ENCODE measurements around the gene S100A2. TPM values are rescaled to one million over a fixed set of nuclear protein-coding genes. Genes with fewer than 3 reads are reported as not detected.

S100A2 gene
- total and polyA plus RNA-seq, 2 of the 13 experiments (the other 11 are each of a cell fraction or from before 2014, with no cell fraction given), result 1.2 TPM

GRCh38 chr1:153608742-153609584, 43.3 kb upstream of the S100A2 start (continued):
- TF ChIP-seq ZFX (CRISPR knock-in tag; IDR thresholded peaks at IDR 0.05; ENCODE audit: low read depth), result peak; percentile 57
- peak; percentile 7; the same call in 1 of the 2 replicates for TF ChIP-seq RFX1 (IDR thresholded peaks at IDR 0.05)
- TF ChIP-seq ELF3 (CRISPR knock-in tag; IDR thresholded peaks at IDR 0.05), result 0 out of 2 replicates have a peak, but pooled peaks have one; percentile 56
- TF ChIP-seq, protein P1, sequence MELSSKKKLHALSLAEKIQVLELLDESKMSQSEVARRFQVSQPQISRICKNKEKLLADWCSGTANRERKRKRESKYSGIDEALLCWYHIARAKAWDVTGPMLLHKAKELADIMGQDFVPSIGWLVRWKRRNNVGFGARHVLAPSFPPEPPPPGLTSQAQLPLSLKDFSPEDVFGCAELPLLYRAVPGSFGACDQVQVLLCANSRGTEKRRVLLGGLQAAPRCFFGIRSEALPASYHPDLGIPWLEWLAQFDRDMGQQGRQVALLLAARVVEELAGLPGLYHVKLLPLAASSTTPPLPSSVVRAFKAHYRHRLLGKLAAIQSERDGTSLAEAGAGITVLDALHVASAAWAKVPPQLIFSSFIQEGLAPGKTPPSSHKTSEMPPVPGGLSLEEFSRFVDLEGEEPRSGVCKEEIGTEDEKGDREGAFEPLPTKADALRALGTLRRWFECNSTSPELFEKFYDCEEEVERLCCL (CRISPR knock-in tag; IDR thresholded peaks at IDR 0.05; ENCODE audit: borderline replicate concordance), result peak; percentile 50; the same call in 1 of the 2 replicates
- peak; percentile 85 for TF ChIP-seq ZMAT3 (CRISPR knock-in tag; conservative IDR thresholded peaks at IDR 0.05)
- no peak for TF ChIP-seq GABPA (IDR thresholded peaks at IDR 0.05; ENCODE audit: low read depth, low read length)
- TF ChIP-seq GABPA (CRISPR knock-in tag; IDR thresholded peaks at IDR 0.05; ENCODE audit: low read depth), result peak; percentile 69
- TF ChIP-seq MIXL1 (CRISPR knock-in tag; IDR thresholded peaks at IDR 0.05), result peak; percentile 27; the same call in 1 of the 2 replicates
- no peak for TF ChIP-seq CBX2 (IDR thresholded peaks at IDR 0.05; ENCODE audit: low read depth, low read length)
- TF ChIP-seq CBX2 (CRISPR knock-in tag; IDR thresholded peaks at IDR 0.05; ENCODE audit: low read depth), result no peak
- peak; percentile 68; the same call in 1 of the 2 replicates for TF ChIP-seq NFRKB (IDR thresholded peaks at IDR 0.05)
- TF ChIP-seq TRIM24 (CRISPR knock-in tag; IDR thresholded peaks at IDR 0.05), result no peak
- 0 out of 2 replicates have a peak, but pooled peaks have one; percentile 7 for TF ChIP-seq ZNF253 (CRISPR knock-in tag; IDR thresholded peaks at IDR 0.05; ENCODE audit: borderline replicate concordance)
- TF ChIP-seq RBAK (CRISPR knock-in tag; IDR thresholded peaks at IDR 0.05), result no peak
- TF ChIP-seq ZIK1 (CRISPR knock-in tag; IDR thresholded peaks at IDR 0.05; ENCODE audit: borderline replicate concordance, low read depth), result peak; percentile 48; the same call in 1 of the 2 replicates
- TF ChIP-seq TGIF2 (CRISPR knock-in tag; IDR thresholded peaks at IDR 0.05), result peak; percentile 75
- peak; percentile 62; the same call in 1 of the 2 replicates for TF ChIP-seq GFI1 (CRISPR knock-in tag; IDR thresholded peaks at IDR 0.05; ENCODE audit: borderline replicate concordance)
- peak; percentile 73 for TF ChIP-seq ZNF747 (CRISPR knock-in tag; IDR thresholded peaks at IDR 0.05; ENCODE audit: borderline replicate concordance)
- TF ChIP-seq HNF1A (IDR thresholded peaks at IDR 0.05; ENCODE audit: low read depth), result peak; percentile 40; the same call in 1 of the 2 replicates
- peak; percentile 67; the same call in 1 of the 2 replicates for TF ChIP-seq HNF1A (CRISPR knock-in tag; IDR thresholded peaks at IDR 0.05; ENCODE audit: borderline replicate concordance)
- TF ChIP-seq, protein P2, sequence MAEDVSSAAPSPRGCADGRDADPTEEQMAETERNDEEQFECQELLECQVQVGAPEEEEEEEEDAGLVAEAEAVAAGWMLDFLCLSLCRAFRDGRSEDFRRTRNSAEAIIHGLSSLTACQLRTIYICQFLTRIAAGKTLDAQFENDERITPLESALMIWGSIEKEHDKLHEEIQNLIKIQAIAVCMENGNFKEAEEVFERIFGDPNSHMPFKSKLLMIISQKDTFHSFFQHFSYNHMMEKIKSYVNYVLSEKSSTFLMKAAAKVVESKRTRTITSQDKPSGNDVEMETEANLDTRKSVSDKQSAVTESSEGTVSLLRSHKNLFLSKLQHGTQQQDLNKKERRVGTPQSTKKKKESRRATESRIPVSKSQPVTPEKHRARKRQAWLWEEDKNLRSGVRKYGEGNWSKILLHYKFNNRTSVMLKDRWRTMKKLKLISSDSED (CRISPR knock-in tag; IDR thresholded peaks at IDR 0.05), result 0 out of 2 replicates have a peak, but pooled peaks have one; percentile 31
- peak; percentile 87; the same call in 1 of the 2 replicates for TF ChIP-seq ZNF740 (CRISPR knock-in tag; IDR thresholded peaks at IDR 0.05)

Measured in HepG2 (cell line).